GM12864 (cell line): ENCODE measurements around the gene YWHAG.
"Not testable (repeated sequence)": the region's sequence is repeated elsewhere in the genome, so short reads cannot be mapped to it uniquely, and the experiment has no call there.

ENCODE experiments used
- DNase-seq: peaks from one replicate; pipeline ENCODE4 v3.0.0-alpha.2; 2011; ENCODE audit warnings: low read depth
- H3K4me3 ChIP-seq: 2 replicates; pipeline ENCODE4 v1.5.1; 2011; ENCODE audit warnings: mild to moderate bottlenecking, low read depth, low read length, control low read depth
- TF ChIP-seq, protein P1 (sequence below): IDR thresholded peaks from 2 replicates; pipeline ENCODE4 v1.5.1; 2011; ENCODE audit warnings: low read depth, mild to moderate bottlenecking, moderate library complexity, low read length, control low read depth, inconsistent platforms; ENCODE audit errors: missing control alignments

YWHAG gene

DNA sequence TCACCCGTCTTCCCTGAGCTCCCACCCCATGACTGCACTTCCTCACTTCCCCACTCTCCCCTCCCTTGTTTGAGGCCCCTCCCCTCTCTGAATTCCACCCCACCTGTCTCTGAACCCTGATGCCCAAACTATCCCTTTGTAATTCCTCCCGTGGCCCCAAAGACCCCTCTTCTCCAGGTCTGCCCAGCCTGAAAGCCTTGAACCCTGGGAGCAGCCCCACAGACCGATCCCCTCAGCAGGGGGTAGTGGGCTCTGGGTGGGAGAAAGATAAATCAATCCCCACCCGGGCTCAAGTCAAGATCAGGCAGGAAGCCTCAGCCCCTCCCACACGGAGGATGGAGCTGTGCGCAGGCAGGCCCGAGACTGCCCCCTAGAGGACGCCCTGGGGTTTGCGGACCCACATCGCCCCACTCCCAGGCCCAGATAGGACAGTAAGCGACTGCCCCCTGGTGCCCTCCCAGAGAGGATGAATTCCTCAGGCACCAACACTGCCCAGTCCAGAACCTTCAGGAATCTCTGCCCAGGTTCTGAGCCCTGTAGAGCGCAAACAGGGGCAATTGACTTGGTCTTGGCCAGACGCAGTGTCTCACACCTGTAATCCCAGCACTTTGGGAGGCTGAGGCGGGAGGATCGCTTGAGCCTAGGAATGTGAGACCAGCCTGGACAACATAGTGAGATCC lies 44.6 kb downstream of the YWHAG start:
- DNase-seq: peak; percentile 75
- TF ChIP-seq, protein P1, sequence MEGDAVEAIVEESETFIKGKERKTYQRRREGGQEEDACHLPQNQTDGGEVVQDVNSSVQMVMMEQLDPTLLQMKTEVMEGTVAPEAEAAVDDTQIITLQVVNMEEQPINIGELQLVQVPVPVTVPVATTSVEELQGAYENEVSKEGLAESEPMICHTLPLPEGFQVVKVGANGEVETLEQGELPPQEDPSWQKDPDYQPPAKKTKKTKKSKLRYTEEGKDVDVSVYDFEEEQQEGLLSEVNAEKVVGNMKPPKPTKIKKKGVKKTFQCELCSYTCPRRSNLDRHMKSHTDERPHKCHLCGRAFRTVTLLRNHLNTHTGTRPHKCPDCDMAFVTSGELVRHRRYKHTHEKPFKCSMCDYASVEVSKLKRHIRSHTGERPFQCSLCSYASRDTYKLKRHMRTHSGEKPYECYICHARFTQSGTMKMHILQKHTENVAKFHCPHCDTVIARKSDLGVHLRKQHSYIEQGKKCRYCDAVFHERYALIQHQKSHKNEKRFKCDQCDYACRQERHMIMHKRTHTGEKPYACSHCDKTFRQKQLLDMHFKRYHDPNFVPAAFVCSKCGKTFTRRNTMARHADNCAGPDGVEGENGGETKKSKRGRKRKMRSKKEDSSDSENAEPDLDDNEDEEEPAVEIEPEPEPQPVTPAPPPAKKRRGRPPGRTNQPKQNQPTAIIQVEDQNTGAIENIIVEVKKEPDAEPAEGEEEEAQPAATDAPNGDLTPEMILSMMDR: peak; percentile 99
- H3K4me3 ChIP-seq: no peak overlapping the region

DNA sequence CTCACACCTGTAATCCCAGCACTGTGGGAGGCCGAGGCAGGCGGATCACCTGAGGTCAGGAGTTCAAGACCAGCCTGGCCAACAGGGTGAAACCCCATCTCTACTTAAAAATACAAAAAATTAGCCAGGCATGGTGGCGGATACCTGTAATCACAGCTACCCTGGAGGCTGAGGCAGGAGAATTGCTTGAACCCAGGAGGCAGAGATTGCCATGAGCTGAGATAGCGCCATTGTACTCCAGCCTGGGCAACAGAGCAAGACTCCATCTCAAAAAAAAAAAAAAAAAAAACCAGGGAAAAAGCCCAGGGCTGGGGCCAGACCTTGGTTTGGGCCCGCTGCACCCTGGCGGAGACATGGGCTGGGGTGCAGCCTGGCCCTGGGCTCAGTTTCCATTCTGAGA lies 47.0 kb downstream of the YWHAG start:
- not testable (repeated sequence) for DNase-seq, H3K4me3 ChIP-seq

DNA sequence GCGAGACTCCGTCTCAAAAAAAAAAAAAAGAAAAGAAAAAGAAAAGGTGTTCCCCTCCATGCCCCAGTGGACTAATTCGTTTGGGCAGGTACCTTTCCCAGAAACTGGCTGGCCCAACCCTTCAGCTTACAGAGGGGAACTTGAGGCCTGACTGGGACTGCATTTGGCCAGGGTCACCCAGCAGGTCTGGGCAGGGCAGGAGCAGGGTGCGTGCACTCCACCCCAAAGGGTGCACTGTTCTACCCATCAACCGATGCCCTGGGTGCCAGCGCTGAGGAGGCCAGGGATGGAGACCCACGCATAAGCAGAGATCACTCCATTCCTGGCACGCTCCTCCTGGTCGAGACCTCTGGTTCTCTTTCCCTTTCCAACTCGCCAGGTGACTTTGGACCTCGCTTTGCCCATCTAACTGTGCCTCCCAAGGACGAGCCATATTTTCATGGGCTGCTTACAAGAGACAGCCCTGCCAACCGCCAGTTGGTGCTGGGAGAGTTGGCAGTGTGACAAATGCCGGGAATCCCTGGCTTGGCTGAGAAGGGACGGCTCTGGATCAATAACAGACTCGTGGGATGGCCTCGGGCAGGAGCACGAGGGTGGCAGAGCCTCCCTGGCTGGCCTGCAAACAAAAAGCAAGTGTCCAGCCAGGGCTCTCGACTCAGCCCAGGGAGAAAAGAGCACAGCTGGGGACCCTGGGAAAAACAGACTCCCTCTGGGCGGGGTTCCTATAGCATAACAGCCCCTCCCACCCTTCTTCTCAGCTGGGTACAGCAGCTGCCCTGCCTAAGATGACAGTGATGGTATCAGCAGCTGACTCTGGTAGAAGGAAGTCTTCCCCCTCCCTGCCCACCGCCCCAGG lies 48.5 kb downstream of the YWHAG start:
- TF ChIP-seq, protein P1: no peak
- DNase-seq: no peak
- H3K4me3 ChIP-seq: no peak overlapping the region

DNA sequence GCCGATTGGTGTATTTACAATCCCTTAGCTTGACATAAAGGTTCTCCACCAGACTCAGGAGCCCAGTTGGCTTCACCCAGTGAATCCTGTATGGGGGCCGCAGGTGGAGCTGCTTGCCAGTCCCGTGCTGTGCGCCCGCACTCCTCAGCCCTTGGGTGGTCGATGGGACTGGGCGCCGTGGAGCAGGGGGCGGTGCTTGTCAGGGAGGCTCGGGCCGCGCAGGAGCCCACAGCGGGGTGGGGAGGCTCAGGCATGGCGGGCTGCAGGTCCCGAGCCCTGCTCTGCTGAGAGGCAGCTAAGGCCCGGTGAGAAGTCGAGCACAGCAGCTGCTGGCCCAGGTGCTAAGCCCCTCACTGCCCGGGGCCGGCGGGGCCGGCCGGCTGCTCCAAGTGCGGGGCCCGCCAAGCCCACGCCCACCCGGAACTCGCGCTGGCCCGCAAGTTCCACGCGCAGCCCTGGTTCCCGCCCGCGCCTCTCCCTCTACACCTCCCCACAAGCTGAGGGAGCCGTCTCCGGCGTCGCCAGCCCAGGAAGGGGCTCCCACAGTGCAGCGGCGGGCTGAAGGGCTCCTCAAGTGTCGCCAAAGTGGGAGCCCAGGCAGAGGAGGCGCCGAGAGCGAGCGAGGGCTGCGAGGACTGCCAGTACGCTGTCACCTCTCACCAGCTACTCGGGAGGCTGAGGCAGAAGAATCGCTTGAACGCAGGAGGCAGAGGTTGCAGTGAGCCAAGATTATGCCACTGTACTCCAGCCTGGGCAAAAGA lies 49.3 kb downstream of the YWHAG start:
- not testable (repeated sequence) for DNase-seq, H3K4me3 ChIP-seq

DNA sequence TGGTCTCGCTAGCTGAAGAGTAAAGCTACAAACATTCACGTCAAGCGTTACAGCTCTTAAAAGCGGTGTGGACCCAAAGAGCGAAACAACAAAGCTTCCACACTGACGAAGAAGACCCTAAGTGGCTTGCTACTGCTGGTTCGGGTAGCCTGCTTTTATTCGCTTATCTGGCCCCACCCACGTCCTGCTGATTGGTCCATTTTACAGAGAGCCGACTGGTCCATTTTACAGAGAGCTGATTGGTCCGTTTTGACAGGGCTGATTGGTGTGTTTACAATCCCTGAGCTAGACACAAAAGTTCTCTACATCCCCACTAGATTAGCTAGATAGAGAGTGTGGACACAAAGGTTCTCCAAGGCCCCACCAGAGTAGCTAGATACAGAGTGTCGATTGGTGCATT lies 49.9 kb downstream of the YWHAG start:
- H3K4me3 ChIP-seq, DNase-seq: not testable (repeated sequence)

DNA sequence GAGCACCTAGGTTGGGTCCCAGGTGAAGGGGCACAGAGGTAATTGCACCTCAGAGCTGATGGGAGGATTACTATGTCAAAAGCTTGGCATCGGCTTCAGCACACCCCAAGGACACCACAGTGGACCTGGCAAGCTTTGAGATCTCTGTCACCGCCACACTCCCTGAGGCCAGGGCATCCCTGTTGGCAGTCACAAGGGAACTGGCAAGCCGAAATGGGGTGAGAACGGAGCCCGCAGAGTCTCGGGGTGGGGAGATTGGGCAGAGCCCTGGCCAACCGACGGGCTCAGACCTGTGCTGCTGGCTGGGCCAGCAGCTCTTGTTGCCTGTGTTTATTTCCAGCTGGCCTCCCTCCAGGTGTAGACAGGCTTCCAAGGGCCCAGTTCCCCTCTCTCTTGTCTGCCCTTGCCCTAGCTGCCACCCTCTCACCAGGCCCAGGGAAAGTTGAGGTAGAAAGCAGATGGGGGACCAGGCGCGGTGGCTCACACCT lies 53.9 kb downstream of the YWHAG start:
- TF ChIP-seq, protein P1: no peak
- DNase-seq: no peak
- H3K4me3 ChIP-seq: no peak overlapping the region

DNA sequence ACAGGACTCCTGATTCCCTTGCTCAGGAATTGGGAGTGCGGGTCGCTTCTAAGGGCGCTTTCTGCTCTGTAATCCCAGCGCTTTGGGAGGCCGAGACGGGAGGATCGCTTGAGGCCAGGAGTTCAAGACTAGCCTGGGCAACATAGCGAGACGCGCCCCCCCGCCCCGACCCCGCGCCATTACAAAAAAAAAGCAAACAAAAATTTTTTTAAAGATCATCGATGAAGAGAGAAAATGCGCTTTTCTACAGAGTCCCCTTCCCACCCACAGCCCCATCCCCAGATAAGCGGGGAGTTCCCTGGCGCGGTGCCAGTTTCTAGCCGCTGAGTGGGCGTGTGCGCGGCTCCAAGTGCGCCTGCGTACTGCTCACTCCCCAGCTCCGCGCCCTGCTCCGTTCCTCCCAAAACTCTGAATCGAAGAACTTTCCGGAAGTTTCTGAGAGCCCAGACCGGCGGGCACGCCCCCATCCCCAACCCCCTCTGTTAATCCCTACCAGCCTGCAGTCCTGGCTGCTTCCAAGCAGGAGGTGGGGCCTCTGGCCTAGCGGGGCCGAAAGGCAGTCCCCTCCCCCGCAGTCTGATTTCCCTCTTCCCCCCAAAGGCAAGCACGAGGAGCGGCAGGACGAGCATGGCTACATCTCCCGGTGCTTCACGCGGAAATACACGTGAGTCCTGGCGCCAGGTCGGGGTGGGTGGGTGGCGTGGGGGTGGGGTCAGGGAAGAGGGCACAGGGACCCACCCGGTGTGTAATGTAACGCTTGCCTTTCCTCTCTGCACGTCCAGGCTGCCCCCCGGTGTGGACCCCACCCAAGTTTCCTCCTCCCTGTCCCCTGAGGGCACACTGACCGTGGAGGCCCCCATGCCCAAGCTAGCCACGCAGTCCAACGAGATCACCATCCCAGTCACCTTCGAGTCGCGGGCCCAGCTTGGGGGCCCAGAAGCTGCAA lies 55.3 kb downstream of the YWHAG start:
- H3K4me3 ChIP-seq: peak overlapping the region; percentile 82
- DNase-seq: no peak
- TF ChIP-seq, protein P1: no peak
